Measurements from ENCODE around the gene LILRA2.
"Not testable (repeated sequence)": the region's sequence is repeated elsewhere in the genome, so short reads cannot be mapped to it uniquely, and the experiment has no call there.

The LILRA2 gene

GRCh38 chr19:54573330-54573872 lies at the start of gene LILRA2:
LILRA2 (plus strand) TSS chr19:54573790; CDS start chr19:54573879, 89 bp downstream.
- no peak for DNase-seq (ENCODE audit: low spot score)

DNA sequence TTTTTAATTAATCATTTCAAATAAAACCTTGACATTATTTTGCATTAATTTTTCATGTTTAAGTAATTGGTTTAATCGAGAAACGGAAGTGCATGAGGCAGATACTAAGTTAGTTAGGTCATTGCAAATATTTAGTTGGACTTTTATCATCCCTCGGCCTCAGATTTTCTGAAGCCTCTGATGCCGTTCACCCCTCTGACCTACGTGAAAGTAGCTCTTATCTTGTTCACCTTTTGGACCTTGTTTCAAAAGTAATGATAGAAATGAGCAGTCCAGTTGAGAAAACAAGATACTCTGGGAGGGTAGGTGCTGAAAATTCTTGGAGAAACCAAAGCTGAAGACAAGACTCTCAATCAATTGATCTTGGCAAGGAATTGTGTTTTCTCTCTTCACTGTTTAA lies 48.0 kb upstream of the LILRA2 start:
- DNase-seq (ENCODE audit: low spot score) = no peak

GRCh38 chr19:54526972-54527371 lies 46.6 kb upstream of the LILRA2 start:
- DNase-seq (ENCODE audit: low spot score) = no peak

- DNase-seq (ENCODE audit: low spot score) = no peak
Observed at GRCh38 chr19:54530866-54531265, 42.7 kb upstream of the LILRA2 start.

- no peak for DNase-seq (ENCODE audit: low spot score)
Observed at GRCh38 chr19:54532528-54532927, 41.1 kb upstream of the LILRA2 start.

- DNase-seq (ENCODE audit: low spot score) = no peak
Observed at GRCh38 chr19:54533476-54533875, 40.1 kb upstream of the LILRA2 start.

- DNase-seq (ENCODE audit: low spot score) = no peak
Observed at GRCh38 chr19:54534156-54534555, 39.4 kb upstream of the LILRA2 start.

- no peak for DNase-seq (ENCODE audit: low spot score)
Observed at GRCh38 chr19:54535601-54536000, 38.0 kb upstream of the LILRA2 start.

- no peak for DNase-seq (ENCODE audit: low spot score)
Observed at GRCh38 chr19:54536956-54537355, 36.6 kb upstream of the LILRA2 start.

GRCh38 chr19:54541712-54542111 lies 31.9 kb upstream of the LILRA2 start:
- DNase-seq (ENCODE audit: low spot score) = no peak

- no peak for DNase-seq (ENCODE audit: low spot score)
Observed at GRCh38 chr19:54548806-54549205, 24.8 kb upstream of the LILRA2 start.

GRCh38 chr19:54549224-54549623 lies 24.4 kb upstream of the LILRA2 start:
- no peak for DNase-seq (ENCODE audit: low spot score)

GRCh38 chr19:54551293-54551692 lies 22.3 kb upstream of the LILRA2 start:
- DNase-seq (ENCODE audit: low spot score) = no peak

DNA sequence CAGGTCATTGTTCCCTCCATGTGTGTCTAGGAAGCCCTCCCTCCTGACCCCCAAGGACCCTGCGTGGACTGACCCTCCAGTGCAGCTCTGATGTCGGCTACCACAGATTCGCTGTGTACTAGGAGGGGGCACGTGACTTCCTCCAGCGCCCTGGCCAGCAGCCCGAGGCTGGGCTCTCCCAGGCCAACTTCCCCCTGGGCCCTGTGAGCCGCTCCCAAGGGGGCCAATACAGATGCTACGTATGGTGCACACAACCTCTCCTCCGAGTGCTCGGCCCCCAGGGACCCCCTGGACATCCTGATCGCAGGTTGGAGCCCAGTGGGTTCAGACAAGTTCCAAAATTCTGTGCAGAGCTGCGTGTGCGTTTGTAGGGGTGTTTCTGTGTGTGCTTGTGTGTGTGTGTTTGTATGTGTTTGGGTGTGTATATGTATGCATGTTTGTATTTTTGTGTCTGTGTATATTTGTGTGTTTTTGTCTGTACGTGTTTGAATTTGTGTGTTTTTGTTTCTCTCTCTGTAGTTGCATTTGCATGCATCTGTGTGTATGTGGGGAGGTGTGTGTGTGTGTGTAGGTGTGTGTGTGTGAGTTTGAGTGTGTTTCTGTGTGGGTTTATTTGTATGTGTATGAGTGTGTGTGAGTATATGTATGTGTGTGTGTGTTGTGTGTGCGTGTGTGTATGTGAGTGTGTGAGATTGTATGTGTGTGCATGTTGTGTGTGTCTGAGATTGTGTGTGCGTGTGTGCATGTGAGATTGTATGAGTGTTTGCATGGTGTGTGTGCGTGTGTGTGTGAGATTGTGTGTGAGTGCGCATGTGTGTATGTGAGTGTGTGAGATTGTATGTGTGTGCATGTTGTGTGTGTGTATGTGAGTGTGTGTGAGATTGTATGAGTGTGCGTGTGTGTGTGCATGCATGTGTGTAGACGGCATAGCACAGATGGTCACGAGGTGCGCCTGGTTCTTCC lies 21.4 kb upstream of the LILRA2 start:
- no peak for DNase-seq (ENCODE audit: low spot score)

GRCh38 chr19:54552913-54553310 lies 20.7 kb upstream of the LILRA2 start:
- DNase-seq (ENCODE audit: low spot score) = no peak

DNA sequence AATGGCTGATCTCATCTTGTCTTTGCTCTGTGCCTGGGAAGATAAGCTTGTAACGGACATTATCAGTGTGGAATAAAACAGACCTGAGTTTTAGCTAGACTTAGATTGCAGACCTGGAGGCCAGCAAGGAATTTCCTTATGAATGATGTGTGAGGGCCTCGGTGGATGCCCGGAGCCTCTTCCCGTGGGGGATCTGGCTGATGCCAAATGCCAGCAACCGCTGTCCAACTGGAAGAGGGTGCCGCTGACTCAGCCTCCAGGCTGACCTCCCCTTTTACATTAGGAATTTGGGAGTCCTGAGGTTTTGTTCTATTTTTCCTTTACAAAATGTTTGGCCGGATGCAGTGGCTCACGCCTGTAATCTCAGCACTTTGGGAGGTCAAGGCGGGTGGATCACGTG lies 19.6 kb upstream of the LILRA2 start:
- DNase-seq (ENCODE audit: low spot score) = no peak

- DNase-seq (ENCODE audit: low spot score) = no peak
Observed at GRCh38 chr19:54554896-54555295, 18.7 kb upstream of the LILRA2 start.

DNA sequence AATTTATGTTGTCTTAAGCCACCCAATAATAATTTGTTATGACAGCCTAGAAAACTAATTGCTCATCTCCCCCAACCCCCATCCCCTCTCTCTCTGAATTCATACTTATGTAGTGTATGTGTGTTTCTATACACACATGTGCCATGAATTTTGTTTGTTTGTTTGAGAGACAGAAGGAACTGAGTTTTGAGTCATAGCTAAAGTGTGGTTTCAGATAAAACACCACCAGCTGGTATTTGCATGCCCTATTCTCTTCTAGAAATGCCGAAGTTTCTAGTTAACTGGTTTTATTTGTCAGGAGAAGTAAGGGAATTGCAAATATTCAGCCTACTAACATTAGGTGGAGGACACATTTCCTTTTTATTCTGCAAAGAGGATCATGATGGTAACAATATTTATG lies 17.4 kb upstream of the LILRA2 start:
- no peak for DNase-seq (ENCODE audit: low spot score)

DNA sequence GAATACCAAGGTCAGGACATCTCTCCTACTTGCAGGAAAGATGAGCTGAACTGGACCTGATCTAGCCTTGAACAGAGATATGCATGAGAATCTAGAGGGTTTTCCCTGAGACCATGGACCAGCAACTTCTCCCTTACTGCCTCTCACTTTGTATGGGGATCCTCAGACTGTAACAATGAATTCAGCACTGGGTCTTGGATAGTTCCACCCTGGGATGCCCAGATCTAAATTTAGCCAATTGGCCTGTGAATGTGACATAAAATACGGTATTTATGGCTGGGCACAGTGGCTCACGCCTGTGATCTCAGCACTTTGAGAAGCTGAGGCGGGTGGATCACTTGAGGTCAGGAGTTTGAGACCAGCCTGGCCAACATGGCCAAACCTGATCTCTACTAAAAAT lies 15.3 kb upstream of the LILRA2 start:
- DNase-seq (ENCODE audit: low spot score) = no peak

- DNase-seq (ENCODE audit: low spot score) = no peak
Observed at GRCh38 chr19:54560881-54561385, 12.7 kb upstream of the LILRA2 start.

GRCh38 chr19:54561840-54562239 lies 11.8 kb upstream of the LILRA2 start:
- no peak for DNase-seq (ENCODE audit: low spot score)

GRCh38 chr19:54563206-54563605 lies 10.4 kb upstream of the LILRA2 start:
- DNase-seq (ENCODE audit: low spot score) = not testable (repeated sequence)

DNA sequence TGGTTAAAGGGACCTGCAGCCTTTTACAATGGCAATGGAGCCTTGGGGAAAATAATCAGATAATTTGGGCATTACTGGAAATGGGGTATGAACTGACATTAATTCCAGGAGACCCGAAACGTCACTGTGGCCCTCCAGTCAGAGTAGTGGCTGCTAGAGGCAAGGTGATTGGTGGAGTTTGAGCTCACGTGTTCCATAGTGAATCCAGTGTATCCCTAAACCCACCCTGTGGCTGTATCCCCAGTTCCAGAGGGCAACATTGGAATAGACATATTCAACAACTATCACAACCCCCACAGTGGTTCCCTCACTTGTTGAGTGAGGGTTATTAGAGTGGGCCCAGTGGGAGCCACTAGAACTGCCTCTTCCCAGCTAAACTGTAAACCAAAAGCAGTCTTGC lies 3.3 kb upstream of the LILRA2 start:
- no peak for DNase-seq (ENCODE audit: low spot score)
